Prostate gland (tissue), 2 donors: Measurements from ENCODE around the gene FAM72B. TPM values are rescaled to one million over a fixed set of nuclear protein-coding genes. Genes with fewer than 3 reads are reported as not detected.

Experiments used
- total RNA-seq, 2 donors: library from RNA; depleted of rRNA; stranded (reverse); fragments of >200 nt; gene quantifications; one replicate each; pipeline ENCODE4 v1.1.0, GENCODE V29; 2016

The FAM72B gene
- total RNA-seq, 2 donors from 2014 or later, result 0.46 to 0.97 TPM

Other genes starting within 250 kb of the FAM72B start
- gene SRGAP2C, start 635 bp upstream of the FAM72B start, total RNA-seq, result 10 to 100 TPM in 1 of 2 donors, 1 to 10 TPM in 1; 5.2 to 15.6 TPM